HEK293T (cell line): ENCODE data around the gene NAA38.

Experiments used
- CTCF ChIA-PET: fragments of 350-600 bp; formaldehyde crosslinking; extraction: SDS; loops from one replicate; lab custom pipeline; 2021; ENCODE audit warnings: antibody characterized with exemption, inconsistent platforms; lab: Yijun Ruan, JAX
- POLR2A ChIA-PET: fragments of 350-600 bp; formaldehyde crosslinking; extraction: SDS; loops from one replicate; lab custom pipeline; 2020; ENCODE audit warnings: antibody characterized with exemption, inconsistent platforms; lab: Yijun Ruan, JAX
- DNase-seq: peaks from one replicate; pipeline ENCODE4 v3.0.0; 2012; ENCODE audit warnings: mixed read lengths; ENCODE audit errors: extremely low spot score
- ARNT ChIP-seq: fragments of 450-650 bp; IDR thresholded peaks from 2 replicates; pipeline ENCODE4 v1.6.1; 2017; ENCODE audit warnings: mild to moderate bottlenecking
- BHLHE40 ChIP-seq: fragments of 450-650 bp; IDR thresholded peaks from 2 replicates; pipeline ENCODE4 v1.6.1; 2016; ENCODE audit warnings: mild to moderate bottlenecking, moderate library complexity, borderline replicate concordance
- CTBP1 ChIP-seq: fragments of 450-650 bp; IDR thresholded peaks from 2 replicates; pipeline ENCODE4 v1.6.1; 2016; ENCODE audit warnings: borderline replicate concordance
- ELF4 ChIP-seq: fragments of 450-650 bp; IDR thresholded peaks from 2 replicates; pipeline ENCODE4 v1.6.1; 2017; ENCODE audit warnings: antibody characterized with exemption
- FOXA1 ChIP-seq: fragments of 450-650 bp; IDR thresholded peaks from 2 replicates; pipeline ENCODE4 v1.6.1; 2016; ENCODE audit warnings: mild to moderate bottlenecking
- FOXK2 ChIP-seq: fragments of 450-650 bp; IDR thresholded peaks from 2 replicates; pipeline ENCODE4 v1.6.1; 2016; ENCODE audit warnings: mild to moderate bottlenecking
- FOXM1 ChIP-seq: fragments of 450-650 bp; IDR thresholded peaks from 2 replicates; pipeline ENCODE4 v1.6.1; 2017; ENCODE audit warnings: mild to moderate bottlenecking, borderline replicate concordance
- HDGF ChIP-seq: fragments of 450-650 bp; IDR thresholded peaks from 2 replicates; pipeline ENCODE4 v1.6.1; 2017; ENCODE audit warnings: antibody characterized with exemption, borderline replicate concordance
- L3MBTL2 ChIP-seq: fragments of 450-650 bp; conservative IDR thresholded peaks from 2 replicates; pipeline ENCODE4 v1.6.1; 2016; ENCODE audit warnings: mild to moderate bottlenecking
- LEF1 ChIP-seq: fragments of 450-650 bp; IDR thresholded peaks from 2 replicates; pipeline ENCODE4 v1.6.1; 2017; ENCODE audit warnings: mild to moderate bottlenecking, borderline replicate concordance
- NFRKB ChIP-seq: fragments of 450-650 bp; IDR thresholded peaks from 2 replicates; pipeline ENCODE4 v1.6.1; 2016; ENCODE audit warnings: mild to moderate bottlenecking, moderate library complexity
- PKNOX1 ChIP-seq: fragments of 450-650 bp; IDR thresholded peaks from 2 replicates; pipeline ENCODE4 v1.6.1; 2016
- SP1 ChIP-seq: fragments of 450-650 bp; IDR thresholded peaks from 2 replicates; pipeline ENCODE4 v1.6.1; 2017
- SUZ12 ChIP-seq: fragments of 450-650 bp; IDR thresholded peaks from 2 replicates; pipeline ENCODE4 v1.6.1; 2016; ENCODE audit warnings: mild to moderate bottlenecking
- TARDBP ChIP-seq: fragments of 450-650 bp; IDR thresholded peaks from 2 replicates; pipeline ENCODE4 v1.6.1; 2016
- ZNF384 ChIP-seq: fragments of 450-650 bp; IDR thresholded peaks from 2 replicates; pipeline ENCODE4 v1.6.1; 2016

The NAA38 gene

GRCh38 chr17:7834542-7834956 lies 22.8 kb downstream of the NAA38 start:
- ChIA-PET CTCF (interaction anchor here (0.6 to 2.7 kb wide), 9 partner anchors 10 to 325 kb away, joined by 3 to 11 read pairs (median 3); partner anchors contain the start of genes NAA38 and WRAP53), POLR2A (interaction anchor here (1.4 to 3.7 kb wide), 4 partner anchors 10 to 91 kb away, joined by 5 to 18 read pairs (median 10); partner anchors contain the start of genes CYB5D1 and NAA38)
- TF ChIP-seq ZNF384 (no peak), LEF1 (no peak), FOXK2 (no peak), BHLHE40 (no peak), SUZ12 (no peak), ELF4 (no peak), NFRKB (no peak), CTBP1 (no peak), HDGF (no peak), SP1 (no peak), TARDBP (no peak)
- no peak for DNase-seq

- TF ChIP-seq ARNT, result no peak
- TF ChIP-seq HDGF, result no peak
- no peak for TF ChIP-seq PKNOX1
- no peak for TF ChIP-seq FOXK2
- TF ChIP-seq TARDBP, result no peak
- no peak for TF ChIP-seq FOXA1
- CTCF ChIA-PET, result interaction anchor here (0.8 to 2.7 kb wide), 7 partner anchors 9 to 156 kb away, joined by 3 to 11 read pairs (median 4); partner anchors contain the start of genes CYB5D1, NAA38 and WRAP53
- POLR2A ChIA-PET, result interaction anchor here (1.0 to 3.7 kb wide), 9 partner anchors 9 to 147 kb away, joined by 3 to 18 read pairs (median 5); partner anchors contain the start of genes CYB5D1, NAA38, RNF227 and TP53
- DNase-seq, result peak; percentile 87
These were observed 23.4 kb downstream of the NAA38 start, which contains the start of gene KDM6B for GRCh38 chr17:7833795-7834541. Gene KDM6B, plus strand, starts transcription at chr17:7834217. Its CDS starts 11,338 bp downstream, at chr17:7845555.

GRCh38 chr17:7833011-7833794 lies 24.2 kb downstream of the NAA38 start:
- POLR2A ChIA-PET, result interaction anchor here (0.8 to 2.4 kb wide), 9 partner anchors 10 to 146 kb away, joined by 3 to 8 read pairs (median 4); partner anchors contain the start of genes NAA38, RNF227, TP53 and WRAP53
- DNase-seq, result no peak
- TF ChIP-seq TARDBP (no peak), SP1 (no peak), HDGF (no peak), FOXA1 (no peak), NFRKB (no peak), CTBP1 (no peak), SUZ12 (no peak), BHLHE40 (no peak), LEF1 (no peak), FOXM1 (no peak), PKNOX1 (no peak), ELF4 (no peak), ARNT (no peak), ZNF384 (no peak), FOXK2 (no peak), L3MBTL2 (no peak)
- CTCF ChIA-PET, result interaction anchor here (0.8 to 2.7 kb wide), 7 partner anchors 8 to 157 kb away, joined by 3 to 11 read pairs (median 6); partner anchors contain the start of genes CYB5D1, NAA38 and WRAP53

GRCh38 chr17:7832431-7832830 lies 24.9 kb downstream of the NAA38 start:
- POLR2A ChIA-PET, result interaction anchor here (1.2 to 2.4 kb wide), 3 partner anchors 13 to 145 kb away, joined by 3 to 8 read pairs (median 4); partner anchors contain the start of genes NAA38, TP53 and WRAP53
- CTCF ChIA-PET, result interaction anchor here (2.4 kb wide), 1 partner anchor 9 kb away, joined by 6 read pairs; no protein-coding TSS in a partner anchor
- TF ChIP-seq BHLHE40 (no peak), NFRKB (no peak), TARDBP (no peak), FOXM1 (no peak), L3MBTL2 (no peak), SP1 (no peak), SUZ12 (no peak), FOXA1 (no peak), ELF4 (no peak), CTBP1 (no peak), PKNOX1 (no peak)
- no peak for DNase-seq

GRCh38 chr17:7831233-7831632 lies 26.1 kb downstream of the NAA38 start:
- POLR2A ChIA-PET, result no interaction called here
- DNase-seq, result no peak
- CTCF ChIA-PET, result interaction anchor here (0.8 to 2.4 kb wide), 2 partner anchors 8 to 288 kb away, joined by 3 to 6 read pairs; no protein-coding TSS in a partner anchor
- no peak for TF ChIP-seq FOXM1
